Hematopoietic multipotent progenitor cell treated with erythropoietin and hydrocortisone succinate and interleukin-3 and kit ligand, for 8 days (in vitro differentiated cells): ENCODE measurements around the gene ZNF579.
"Not testable (repeated sequence)": the region's sequence is repeated elsewhere in the genome, so short reads cannot be mapped to it uniquely, and the experiment has no call there.

ENCODE experiments used
- DNase-seq: peaks from one replicate; pipeline ENCODE4 v3.0.0-alpha.2; 2015

ZNF579 gene

GRCh38 chr19:55536951-55537740 lies 43.5 kb downstream of the ZNF579 start, which contains the start of gene SBK2:
TSS of gene SBK2 (minus strand) at chr19:55537133. CDS start at chr19:55536294, 839 bp downstream.
- no peak for DNase-seq

GRCh38 chr19:55536366-55536765 lies 44.3 kb downstream of the ZNF579 start:
- no peak for DNase-seq

- DNase-seq: no peak
These were observed 44.7 kb downstream of the ZNF579 start for GRCh38 chr19:55535965-55536350.

- DNase-seq: no peak
These were observed 45.3 kb downstream of the ZNF579 start for GRCh38 chr19:55535173-55535964.

- not testable (repeated sequence) for DNase-seq
These were observed 46.4 kb downstream of the ZNF579 start for GRCh38 chr19:55534280-55534679.

GRCh38 chr19:55530996-55531395 lies 49.7 kb downstream of the ZNF579 start:
- no peak for DNase-seq

- no peak for DNase-seq
These were observed 50.9 kb downstream of the ZNF579 start for GRCh38 chr19:55529636-55530234.

GRCh38 chr19:55528030-55528803 lies 52.4 kb downstream of the ZNF579 start:
- no peak for DNase-seq

- no peak for DNase-seq
These were observed 53.2 kb downstream of the ZNF579 start for GRCh38 chr19:55527197-55528029.
